Activated CD4-positive, CD25-positive, alpha-beta regulatory T cell treated with anti-CD3 and anti-CD28 coated beads, Interleukin-2, amount 50 U/mL, for 72 hours (primary cell): ENCODE measurements around the gene CSNK1G3.

Experiments used
- DNase-seq: peaks from one replicate; pipeline ENCODE4 v3.0.0; 2021

CSNK1G3 gene

DNA sequence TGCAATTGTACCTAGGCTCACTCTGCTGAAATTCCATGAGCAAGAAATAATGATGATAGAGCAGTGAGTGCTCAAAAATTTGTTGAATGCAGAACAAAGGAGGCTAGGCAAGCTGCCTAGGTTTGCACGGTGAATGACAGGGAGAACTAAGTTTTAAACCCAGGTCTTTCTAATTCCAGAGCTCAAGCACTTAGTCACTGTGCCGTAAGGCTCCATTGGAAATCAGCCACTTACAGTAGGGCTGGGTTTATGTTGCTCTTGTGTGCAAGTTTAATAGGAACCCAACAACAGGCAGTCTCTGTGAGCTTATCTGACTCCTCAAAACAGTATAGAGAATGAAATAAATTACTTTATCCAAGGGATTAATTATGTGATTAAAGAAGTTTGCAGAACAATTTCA lies 147.0 kb downstream of the CSNK1G3 start:
- no peak for DNase-seq

DNA sequence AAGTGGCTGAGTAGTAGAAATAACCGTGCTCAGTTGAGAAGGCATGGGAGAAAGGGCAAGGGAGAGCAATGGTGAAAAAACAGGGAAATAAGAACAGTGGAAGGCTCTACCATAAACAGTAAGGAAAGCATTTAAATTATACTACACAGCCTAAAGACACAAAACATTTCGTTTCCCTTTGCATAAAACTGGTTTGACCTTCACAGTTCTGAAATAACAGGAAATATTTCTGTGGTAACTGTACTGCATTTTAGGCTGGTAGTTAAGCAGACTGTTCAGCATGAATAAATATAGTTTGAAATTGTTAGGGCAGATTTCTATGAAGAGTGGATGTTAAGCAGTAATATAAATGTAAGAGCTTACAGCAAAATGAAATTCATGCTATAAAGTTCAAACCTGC lies 147.5 kb downstream of the CSNK1G3 start:
- no peak for DNase-seq

DNA sequence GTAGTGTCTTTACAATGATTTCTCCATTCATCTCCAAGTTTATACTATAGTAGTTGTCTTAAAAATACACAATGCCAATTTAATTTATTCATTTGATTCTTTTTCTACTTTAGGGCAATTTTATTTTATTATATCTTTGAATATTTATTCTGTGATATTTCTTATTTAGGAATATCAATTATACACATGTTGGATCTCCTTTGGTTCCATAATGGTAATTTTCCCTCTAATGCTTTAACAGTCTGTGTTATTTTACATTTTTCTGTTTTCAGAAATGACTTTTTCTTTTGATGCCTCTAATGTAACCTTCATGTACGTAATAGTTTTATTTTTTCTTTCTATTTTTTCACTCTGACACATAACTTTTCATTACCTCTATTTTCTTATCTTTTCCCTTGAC lies 153.0 kb downstream of the CSNK1G3 start:
- no peak for DNase-seq

DNA sequence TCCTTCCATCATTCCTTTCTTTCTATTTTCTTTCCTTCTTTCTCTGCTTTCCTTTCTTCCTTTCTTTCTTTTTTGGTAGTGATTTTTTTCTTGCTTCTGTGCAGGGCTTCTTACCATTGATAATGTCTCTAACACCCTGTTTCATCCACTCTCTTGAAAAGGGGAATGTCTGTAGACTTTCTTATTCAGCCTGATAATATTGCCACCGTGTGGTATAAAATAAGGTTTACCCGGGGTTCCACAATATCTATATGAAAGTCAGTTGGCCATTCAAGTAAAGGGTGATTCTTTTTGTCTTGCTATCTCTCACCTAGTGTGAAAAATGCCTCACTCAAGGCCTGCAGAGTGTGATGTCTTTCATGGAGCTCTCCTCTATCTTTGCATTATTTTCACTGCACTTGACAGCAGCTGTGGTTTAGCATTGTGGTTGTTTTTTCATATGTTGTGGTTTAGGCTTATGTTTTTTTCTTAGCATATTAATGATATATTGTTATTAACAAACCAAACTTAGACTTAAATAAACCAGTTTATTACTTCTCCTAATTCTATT lies 153.9 kb downstream of the CSNK1G3 start:
- DNase-seq, result no peak
